Heart left ventricle (tissue), 13 donors: ENCODE measurements around the gene PDF.

Experiments
- POLR2A ChIP-seq, 2 donors: fragments of 450-650 bp; IDR thresholded peaks; one replicate each; pipeline ENCODE4 v1.6.1; 2017; ENCODE audit warnings: antibody characterized with exemption in 2 of 2, mild to moderate bottlenecking in 2 of 2, moderate library complexity in 2 of 2
- TF ChIP-seq, protein P1 (sequence below), 12 donors: fragments of 200-600 bp; sonication (generic) in 4 of 12; IDR thresholded peaks; one replicate each; pipeline versions ENCODE4 v1.5.0 to v1.8.0; 2018 to 2022; ENCODE audit warnings: antibody characterized with exemption in 12 of 12, mild to moderate bottlenecking in 5 of 12
- donor health status: ischemic (EF 13 %, LVEDD 7.1; RV severe dilation, severe dysfunction).
- donor health status: DM: no; HTN: yes; CAD: no.
- donor health status: DM: no; HTN: no; CAD: no.
- donor health status: ischemic (EF 25% LVEDD 6.9; RV normal size, moderate dysfunction).
- donor health status: ischemic (EF 25% LVEDD 5.7; RV mildly dilated, moderate dysfunction).
- donor health status: ischemic (EF 35%, LVEDD 5.7; RV mildly dilated, moderate dysfunction).
- donor health status: nonischemic (EF 11% LVEDD 7.7; RV severe dilation, severe dysfunction).
- donor health status: DM: yes; HTN: yes; CAD: no.
- donor health status: PGD.
- donor health status: ischemic (EF 29% LVEDD 5.4; RV normal size, mild dysfunction).
- donor health status: nonischemic (EF 23%, LVEDD 6.1; RV moderate dilation, normal function).

DNA sequence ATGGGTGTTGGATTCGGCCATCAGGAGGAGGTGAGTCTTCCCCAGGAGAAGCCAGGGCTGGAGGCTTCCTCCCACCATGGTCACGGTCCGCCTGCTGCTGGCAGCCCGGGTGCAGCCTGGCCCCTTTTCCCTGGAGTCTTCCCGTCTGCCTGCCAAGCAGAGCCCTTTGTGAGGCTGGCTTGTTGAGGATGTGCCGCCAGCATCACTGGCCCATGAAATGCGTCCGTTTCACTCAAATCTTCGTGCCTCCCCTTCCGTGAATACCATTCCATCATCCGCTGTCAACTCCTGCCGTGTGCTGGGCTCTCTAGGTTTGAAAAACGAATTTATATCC, 9.7 kb downstream of the PDF start:
- TF ChIP-seq, protein P1, sequence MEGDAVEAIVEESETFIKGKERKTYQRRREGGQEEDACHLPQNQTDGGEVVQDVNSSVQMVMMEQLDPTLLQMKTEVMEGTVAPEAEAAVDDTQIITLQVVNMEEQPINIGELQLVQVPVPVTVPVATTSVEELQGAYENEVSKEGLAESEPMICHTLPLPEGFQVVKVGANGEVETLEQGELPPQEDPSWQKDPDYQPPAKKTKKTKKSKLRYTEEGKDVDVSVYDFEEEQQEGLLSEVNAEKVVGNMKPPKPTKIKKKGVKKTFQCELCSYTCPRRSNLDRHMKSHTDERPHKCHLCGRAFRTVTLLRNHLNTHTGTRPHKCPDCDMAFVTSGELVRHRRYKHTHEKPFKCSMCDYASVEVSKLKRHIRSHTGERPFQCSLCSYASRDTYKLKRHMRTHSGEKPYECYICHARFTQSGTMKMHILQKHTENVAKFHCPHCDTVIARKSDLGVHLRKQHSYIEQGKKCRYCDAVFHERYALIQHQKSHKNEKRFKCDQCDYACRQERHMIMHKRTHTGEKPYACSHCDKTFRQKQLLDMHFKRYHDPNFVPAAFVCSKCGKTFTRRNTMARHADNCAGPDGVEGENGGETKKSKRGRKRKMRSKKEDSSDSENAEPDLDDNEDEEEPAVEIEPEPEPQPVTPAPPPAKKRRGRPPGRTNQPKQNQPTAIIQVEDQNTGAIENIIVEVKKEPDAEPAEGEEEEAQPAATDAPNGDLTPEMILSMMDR (IDR thresholded peaks at IDR 0.05): no peak
- no peak for TF ChIP-seq POLR2A (IDR thresholded peaks at IDR 0.05)
